Measurements from ENCODE around the gene CNTNAP4. TPM values are rescaled to one million over a fixed set of nuclear protein-coding genes. Genes with fewer than 3 reads are reported as not detected.

The CNTNAP4 gene
- total and polyA plus RNA-seq, 10 of the 15 experiments (the other 5 are each of a cell fraction or from before 2014, with no cell fraction given) = 0.45 to 1.9 (median 0.90) TPM

DNA sequence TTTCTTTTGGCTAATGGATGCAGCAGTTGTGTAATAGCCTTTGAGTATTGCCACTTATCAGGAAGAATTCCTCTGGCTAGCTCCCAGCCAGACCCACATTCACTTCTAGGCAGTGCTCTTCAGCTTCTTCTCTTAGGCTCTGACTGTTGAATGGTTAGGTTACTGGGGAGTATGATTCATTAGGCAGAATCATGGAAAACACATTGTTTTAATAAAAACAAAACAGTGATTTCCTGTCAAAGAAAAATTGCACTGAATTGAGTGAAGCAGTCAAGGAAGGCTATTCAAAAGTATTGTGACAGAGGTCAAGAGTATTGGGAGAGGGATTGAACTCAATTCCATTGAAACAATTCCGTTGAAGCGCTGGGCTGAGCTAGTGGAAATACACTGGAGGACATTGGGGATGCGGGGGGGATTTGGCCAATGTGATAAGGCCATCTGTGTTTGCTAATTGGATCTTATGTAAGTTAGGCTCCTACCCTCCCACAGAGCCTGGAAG, 68.0 kb downstream of the CNTNAP4 start:
- Histone ChIP-seq H3K9me3 (replicated peaks; ENCODE audit: control insufficient read depth, insufficient read depth, low read length) (no peaks in the 10 kb centered on the region), H3K4me2 (ENCODE audit: control insufficient read depth, insufficient read depth) (no peak overlapping the region), H3K9ac (ENCODE audit: control insufficient read depth, insufficient read depth, low read length) (no peak overlapping the region), H3K79me2 (ENCODE audit: control insufficient read depth, insufficient read depth, low read length) (no peaks in the 10 kb centered on the region), H4K20me1 (ENCODE audit: control insufficient read depth, insufficient read depth) (no peaks in the 10 kb centered on the region), H3K4me3 (no peak overlapping the region), H3K36me3 (ENCODE audit: control insufficient read depth in 2 of 2, insufficient read depth in 2 of 2, low read length in 1 of 2) (no peaks in the 10 kb centered on the region), H2AFZ (ENCODE audit: control insufficient read depth, low read depth, low read length) (no peak overlapping the region), H3K4me1 (ENCODE audit: control insufficient read depth, insufficient read depth, low read length) (no peaks in the 10 kb centered on the region), H3K27me3 (replicated peaks in 1 of 2; ENCODE audit: control insufficient read depth in 2 of 2, insufficient read depth in 2 of 2, low read length in 1 of 2) (no peaks in the 10 kb centered on the region), H3K27ac (ENCODE audit: control insufficient read depth, insufficient read depth) (no peak overlapping the region)
- POLR2A ChIA-PET = no interaction called here
- RAD21 ChIA-PET (ENCODE audit: unreplicated experiment) = no interaction called here
- FAIRE-seq (no peak), ATAC-seq (no peak), DNase-seq (ENCODE audit: low read depth, low spot score) (no peak)
- CTCF ChIA-PET = no interaction called here
- intact Hi-C loops (cut with micrococcal nuclease; ENCODE audit: unreplicated experiment) (no loop called here), in situ Hi-C loops (cut with MboI) (no loop called here)
- no peak for TF ChIP-seq SIX5 (IDR thresholded peaks at IDR 0.05; ENCODE audit: low read depth, low read length, severe bottlenecking)
- TF ChIP-seq CREM (IDR thresholded peaks at IDR 0.05; ENCODE audit: low read depth) = no peak
- TF ChIP-seq CEBPB (IDR thresholded peaks at IDR 0.05; ENCODE audit: borderline replicate concordance in 1 of 2, low read depth in 2 of 2, low read length in 2 of 2) = no peak
- TF ChIP-seq EED (IDR thresholded peaks at IDR 0.05; ENCODE audit: low read depth) = no peak
- TF ChIP-seq SPI1 (IDR thresholded peaks at IDR 0.05; ENCODE audit: borderline replicate concordance, insufficient read depth, low read depth, low read length) = no peak
- TF ChIP-seq, protein P1, sequence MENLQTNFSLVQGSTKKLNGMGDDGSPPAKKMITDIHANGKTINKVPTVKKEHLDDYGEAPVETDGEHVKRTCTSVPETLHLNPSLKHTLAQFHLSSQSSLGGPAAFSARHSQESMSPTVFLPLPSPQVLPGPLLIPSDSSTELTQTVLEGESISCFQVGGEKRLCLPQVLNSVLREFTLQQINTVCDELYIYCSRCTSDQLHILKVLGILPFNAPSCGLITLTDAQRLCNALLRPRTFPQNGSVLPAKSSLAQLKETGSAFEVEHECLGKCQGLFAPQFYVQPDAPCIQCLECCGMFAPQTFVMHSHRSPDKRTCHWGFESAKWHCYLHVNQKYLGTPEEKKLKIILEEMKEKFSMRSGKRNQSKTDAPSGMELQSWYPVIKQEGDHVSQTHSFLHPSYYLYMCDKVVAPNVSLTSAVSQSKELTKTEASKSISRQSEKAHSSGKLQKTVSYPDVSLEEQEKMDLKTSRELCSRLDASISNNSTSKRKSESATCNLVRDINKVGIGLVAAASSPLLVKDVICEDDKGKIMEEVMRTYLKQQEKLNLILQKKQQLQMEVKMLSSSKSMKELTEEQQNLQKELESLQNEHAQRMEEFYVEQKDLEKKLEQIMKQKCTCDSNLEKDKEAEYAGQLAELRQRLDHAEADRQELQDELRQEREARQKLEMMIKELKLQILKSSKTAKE (IDR thresholded peaks at IDR 0.05; ENCODE audit: low read depth, poor library complexity, severe bottlenecking) = no peak
- no peak for TF ChIP-seq ATF7 (IDR thresholded peaks at IDR 0.05; ENCODE audit: low read depth)
- TF ChIP-seq IKZF1 (conservative IDR thresholded peaks at IDR 0.05) = no peak
- no peak for TF ChIP-seq YBX1 (IDR thresholded peaks at IDR 0.05)
- TF ChIP-seq SMC3 (IDR thresholded peaks at IDR 0.05; ENCODE audit: borderline replicate concordance, low read length) = no peak
- TF ChIP-seq TCF7 (IDR thresholded peaks at IDR 0.05; ENCODE audit: borderline replicate concordance) = no peak
- TF ChIP-seq FOXK2 (IDR thresholded peaks at IDR 0.05) = no peak
- no peak for TF ChIP-seq NR2C1 (IDR thresholded peaks at IDR 0.05)
- no peak for TF ChIP-seq HDGF (IDR thresholded peaks at IDR 0.05)
- TF ChIP-seq PML (IDR thresholded peaks at IDR 0.05; ENCODE audit: low read length) = no peak
- no peak for TF ChIP-seq POLR2AphosphoS5 (IDR thresholded peaks at IDR 0.05; ENCODE audit: low read length)
- TF ChIP-seq EZH2 (IDR thresholded peaks at IDR 0.05; ENCODE audit: borderline replicate concordance, control insufficient read depth, low read depth, low read length) = no peak
- no peak for TF ChIP-seq RAD21 (IDR thresholded peaks at IDR 0.05; ENCODE audit: insufficient read depth, low read depth, low read length)
- no peak for TF ChIP-seq BACH1 (IDR thresholded peaks at IDR 0.05; ENCODE audit: borderline replicate concordance)
- no peak for TF ChIP-seq BRCA1 (IDR thresholded peaks at IDR 0.05; ENCODE audit: low read depth, low read length)
- SMC1A ChIA-PET (ENCODE audit: uncharacterized antibody, unreplicated experiment) = interaction anchor here (0.9 kb wide), 1 partner anchor 25 kb away, joined by 3 read pairs; no protein-coding TSS in a partner anchor
- WGBS (ENCODE audit: insufficient coverage, insufficient replicate concordance, low lambda C conversion rate, missing lambda C conversion rate) = 59% methylated on average over 3 of the region's 3 CpGs
- BruUV-seq (replicated peaks) = no TSS peak

Measured in GM12878 (cell line).